Ishikawa (cell line): Measurements from ENCODE around the gene KCTD6.

Experiments used
- CEBPB ChIP-seq: IDR thresholded peaks from 2 replicates; pipeline ENCODE4 v1.6.1; 2012
- FOXM1 ChIP-seq: IDR thresholded peaks from 2 replicates; pipeline ENCODE4 v1.6.1; 2012; ENCODE audit warnings: low read depth, borderline replicate concordance
- MAX ChIP-seq: IDR thresholded peaks from 2 replicates; pipeline ENCODE4 v1.6.1; 2012
- RAD21 ChIP-seq: IDR thresholded peaks from 2 replicates; pipeline ENCODE4 v1.6.1; 2012; ENCODE audit warnings: low read depth
- REST ChIP-seq: IDR thresholded peaks from 2 replicates; pipeline ENCODE4 v1.6.1; 2012; ENCODE audit warnings: low read depth, mild to moderate bottlenecking
- TAF1 ChIP-seq: IDR thresholded peaks from 2 replicates; pipeline ENCODE4 v1.6.1; 2012; ENCODE audit warnings: low read depth, mild to moderate bottlenecking
- TCF12 ChIP-seq: IDR thresholded peaks from 2 replicates; pipeline ENCODE4 v1.6.1; 2012; ENCODE audit warnings: low read depth
- TEAD4 ChIP-seq: IDR thresholded peaks from 2 replicates; pipeline ENCODE4 v1.6.1; 2012
- USF1 ChIP-seq: IDR thresholded peaks from 2 replicates; pipeline ENCODE4 v1.6.1; 2012
- YY1 ChIP-seq: IDR thresholded peaks from 2 replicates; pipeline ENCODE4 v1.6.1; 2012; ENCODE audit warnings: low read depth
- ZBTB7A ChIP-seq: IDR thresholded peaks from 2 replicates; pipeline ENCODE4 v1.6.1; 2012; ENCODE audit warnings: low read depth

GRCh38 chr3:58529516-58530353 lies 37.8 kb downstream of the KCTD6 start:
- TF ChIP-seq RAD21 (peak; percentile 58), CEBPB (no peak), TEAD4 (no peak), YY1 (no peak), MAX (no peak), REST (no peak), TAF1 (no peak), USF1 (no peak), ZBTB7A (no peak), FOXM1 (no peak), TCF12 (no peak)
